GM12875 (cell line): ENCODE data around the gene TNFAIP8L2.

Experiments
- H3K4me3 ChIP-seq: one replicate; pipeline ENCODE4 v1.5.1; 2011; ENCODE audit warnings: low read depth, low read length, control low read depth
- TF ChIP-seq, protein P1 (sequence below): IDR thresholded peaks from 2 replicates; pipeline ENCODE4 v1.5.1; 2011; ENCODE audit warnings: low read depth, mild to moderate bottlenecking, control low read depth, inconsistent platforms, low read length, moderate library complexity, borderline replicate concordance; ENCODE audit not compliant: insufficient read depth

TNFAIP8L2 gene

DNA sequence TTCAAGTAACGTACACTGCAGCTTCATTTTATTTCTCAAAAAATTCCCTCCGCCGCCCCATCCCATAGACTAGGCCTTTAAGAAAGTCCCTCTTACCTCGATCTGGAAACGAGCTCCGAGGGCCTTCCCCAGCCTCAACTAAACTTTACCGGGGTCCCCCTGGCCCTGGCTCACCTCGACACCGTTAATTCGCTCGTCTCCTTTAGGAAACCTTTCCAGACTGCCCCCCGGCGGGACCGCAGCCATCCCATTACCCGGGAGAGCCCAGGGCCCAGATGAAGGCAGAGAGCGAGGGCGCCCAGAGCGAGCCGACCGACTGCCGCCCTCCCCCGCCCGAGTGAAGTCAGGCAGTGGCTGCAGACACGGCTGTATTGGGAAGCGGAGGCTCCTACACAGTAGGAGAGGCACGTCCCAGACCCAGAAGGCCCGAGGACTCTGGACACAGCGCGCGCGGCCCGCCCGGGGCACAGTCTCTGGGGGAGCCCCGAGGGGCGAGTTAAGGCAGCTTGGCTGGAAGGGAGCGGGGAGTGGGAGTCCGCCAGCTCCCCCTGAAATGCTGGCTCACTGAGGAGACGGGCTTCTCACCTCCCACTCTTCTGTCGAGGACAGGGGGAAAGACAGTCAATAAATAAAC, 24.6 kb upstream of the TNFAIP8L2 start:
- H3K4me3 ChIP-seq: no peak overlapping the region
- TF ChIP-seq, protein P1, sequence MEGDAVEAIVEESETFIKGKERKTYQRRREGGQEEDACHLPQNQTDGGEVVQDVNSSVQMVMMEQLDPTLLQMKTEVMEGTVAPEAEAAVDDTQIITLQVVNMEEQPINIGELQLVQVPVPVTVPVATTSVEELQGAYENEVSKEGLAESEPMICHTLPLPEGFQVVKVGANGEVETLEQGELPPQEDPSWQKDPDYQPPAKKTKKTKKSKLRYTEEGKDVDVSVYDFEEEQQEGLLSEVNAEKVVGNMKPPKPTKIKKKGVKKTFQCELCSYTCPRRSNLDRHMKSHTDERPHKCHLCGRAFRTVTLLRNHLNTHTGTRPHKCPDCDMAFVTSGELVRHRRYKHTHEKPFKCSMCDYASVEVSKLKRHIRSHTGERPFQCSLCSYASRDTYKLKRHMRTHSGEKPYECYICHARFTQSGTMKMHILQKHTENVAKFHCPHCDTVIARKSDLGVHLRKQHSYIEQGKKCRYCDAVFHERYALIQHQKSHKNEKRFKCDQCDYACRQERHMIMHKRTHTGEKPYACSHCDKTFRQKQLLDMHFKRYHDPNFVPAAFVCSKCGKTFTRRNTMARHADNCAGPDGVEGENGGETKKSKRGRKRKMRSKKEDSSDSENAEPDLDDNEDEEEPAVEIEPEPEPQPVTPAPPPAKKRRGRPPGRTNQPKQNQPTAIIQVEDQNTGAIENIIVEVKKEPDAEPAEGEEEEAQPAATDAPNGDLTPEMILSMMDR: no peak

DNA sequence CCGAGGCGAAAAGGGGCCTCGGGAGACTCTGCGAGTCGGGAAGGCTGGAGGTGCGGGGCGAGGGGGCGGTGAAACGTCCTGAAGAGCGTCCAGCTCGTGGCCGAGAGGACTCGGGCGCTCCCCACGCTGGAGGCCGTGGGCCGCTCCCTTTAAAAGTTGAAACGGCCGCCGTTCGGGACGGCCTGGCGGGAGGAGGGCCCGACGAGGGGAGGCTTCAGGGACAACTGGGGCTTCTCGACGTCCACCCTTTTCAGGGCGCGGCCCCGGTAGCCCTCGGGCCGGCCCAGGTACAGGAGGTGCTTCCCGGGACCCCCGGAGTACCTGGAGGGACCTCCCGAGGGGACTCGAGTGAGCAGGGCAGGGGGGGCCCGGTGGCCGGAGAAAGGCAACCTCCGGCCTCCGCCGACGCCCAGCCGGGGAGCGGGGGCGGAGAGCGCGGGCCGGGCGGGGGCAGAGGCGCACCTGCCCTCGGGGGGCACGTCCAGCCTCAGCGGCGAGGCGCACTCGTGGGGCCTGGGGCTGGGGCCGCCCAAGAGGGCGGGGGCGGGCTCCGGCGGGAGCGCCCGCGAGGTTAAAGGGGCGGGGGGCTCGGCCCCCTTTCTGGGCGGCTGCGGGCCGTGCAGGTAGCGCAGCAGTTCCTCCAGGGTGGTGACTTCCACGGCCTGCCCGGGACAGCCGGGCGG, 24.0 kb upstream of the TNFAIP8L2 start:
- TF ChIP-seq, protein P1: no peak
- H3K4me3 ChIP-seq: no peak overlapping the region

DNA sequence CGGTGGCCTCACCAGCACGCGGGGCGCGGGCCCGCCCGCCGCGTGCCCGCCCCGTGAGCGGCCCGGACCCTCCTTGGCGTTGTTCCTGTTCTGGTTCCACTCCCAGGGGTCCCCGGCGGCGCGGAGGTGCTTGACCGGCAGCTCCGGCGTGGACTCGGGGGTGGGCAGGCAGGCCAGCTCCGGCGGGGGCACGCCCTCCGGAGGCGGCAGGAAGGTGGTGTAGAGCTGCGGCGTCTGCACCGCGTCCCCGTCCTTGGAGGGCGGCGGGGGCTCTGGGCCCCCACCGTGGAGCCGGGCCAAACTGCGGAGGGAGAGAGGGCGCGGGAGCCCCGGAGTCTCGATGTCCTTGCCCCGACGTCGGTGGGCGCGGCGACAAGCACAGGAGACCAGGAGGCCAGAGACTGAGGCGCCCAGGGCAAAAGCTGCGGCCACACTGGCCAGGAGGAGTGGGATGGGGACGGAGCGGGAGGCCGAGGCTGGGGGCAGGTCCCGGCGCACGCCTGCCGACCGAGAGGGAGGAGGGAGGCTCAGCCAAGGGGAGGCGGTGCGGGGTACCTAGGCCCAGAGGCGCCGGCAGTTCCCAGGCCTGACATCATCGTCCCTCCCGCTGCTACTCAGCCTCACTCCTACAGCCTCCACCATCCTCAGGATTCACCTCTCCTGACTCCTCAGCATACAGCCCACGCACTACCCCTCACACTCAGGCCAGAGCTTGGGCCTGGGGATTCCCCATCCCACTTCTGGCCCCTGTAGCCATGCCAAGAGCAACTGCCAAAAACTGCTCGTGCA, 23.2 kb upstream of the TNFAIP8L2 start:
- TF ChIP-seq, protein P1: no peak

DNA sequence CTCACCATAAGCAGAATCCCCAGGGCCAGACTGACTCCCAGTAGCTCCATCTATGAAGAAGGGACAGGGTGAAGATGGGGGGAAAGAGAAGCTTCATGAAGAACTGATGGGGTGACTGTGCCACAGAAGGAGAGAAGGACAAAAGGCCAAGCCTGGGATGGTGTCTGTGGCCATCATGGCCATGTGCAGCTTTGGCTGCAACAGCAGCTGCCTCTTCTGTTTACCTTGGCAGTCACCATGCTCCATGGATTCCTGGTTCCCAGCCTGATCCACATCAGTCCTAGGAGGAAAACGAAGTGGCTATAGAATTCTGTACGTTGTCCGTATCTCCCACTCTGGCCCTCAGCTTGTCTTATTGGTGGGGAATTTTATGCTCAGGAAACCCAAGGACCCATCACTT, 22.1 kb upstream of the TNFAIP8L2 start:
- TF ChIP-seq, protein P1: no peak
- no peak overlapping the region for H3K4me3 ChIP-seq

More for the DNA sequence above, 23.2 kb upstream of the TNFAIP8L2 start:
- H3K4me3 ChIP-seq: no peak overlapping the region

DNA sequence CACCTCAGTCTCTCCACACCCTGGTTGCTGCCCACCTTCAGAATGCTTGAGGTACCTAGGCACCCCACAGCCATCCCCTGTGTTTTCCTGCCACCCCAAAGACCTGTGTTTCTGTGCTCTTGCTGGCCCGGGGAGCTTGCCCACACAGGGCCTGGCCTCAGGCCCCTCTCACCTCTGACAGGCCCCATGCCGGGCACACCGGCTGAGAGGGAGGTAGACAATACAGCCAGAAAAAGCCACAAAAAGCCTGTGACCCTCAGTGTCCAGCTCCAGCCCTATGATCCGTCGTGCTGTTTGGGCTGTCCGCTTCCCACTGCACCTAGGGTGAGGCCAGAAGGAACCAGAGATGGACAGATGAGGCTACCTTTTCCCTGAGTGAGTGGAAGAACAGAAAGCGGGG, 21.5 kb upstream of the TNFAIP8L2 start:
- H3K4me3 ChIP-seq: no peak overlapping the region
- TF ChIP-seq, protein P1: no peak

DNA sequence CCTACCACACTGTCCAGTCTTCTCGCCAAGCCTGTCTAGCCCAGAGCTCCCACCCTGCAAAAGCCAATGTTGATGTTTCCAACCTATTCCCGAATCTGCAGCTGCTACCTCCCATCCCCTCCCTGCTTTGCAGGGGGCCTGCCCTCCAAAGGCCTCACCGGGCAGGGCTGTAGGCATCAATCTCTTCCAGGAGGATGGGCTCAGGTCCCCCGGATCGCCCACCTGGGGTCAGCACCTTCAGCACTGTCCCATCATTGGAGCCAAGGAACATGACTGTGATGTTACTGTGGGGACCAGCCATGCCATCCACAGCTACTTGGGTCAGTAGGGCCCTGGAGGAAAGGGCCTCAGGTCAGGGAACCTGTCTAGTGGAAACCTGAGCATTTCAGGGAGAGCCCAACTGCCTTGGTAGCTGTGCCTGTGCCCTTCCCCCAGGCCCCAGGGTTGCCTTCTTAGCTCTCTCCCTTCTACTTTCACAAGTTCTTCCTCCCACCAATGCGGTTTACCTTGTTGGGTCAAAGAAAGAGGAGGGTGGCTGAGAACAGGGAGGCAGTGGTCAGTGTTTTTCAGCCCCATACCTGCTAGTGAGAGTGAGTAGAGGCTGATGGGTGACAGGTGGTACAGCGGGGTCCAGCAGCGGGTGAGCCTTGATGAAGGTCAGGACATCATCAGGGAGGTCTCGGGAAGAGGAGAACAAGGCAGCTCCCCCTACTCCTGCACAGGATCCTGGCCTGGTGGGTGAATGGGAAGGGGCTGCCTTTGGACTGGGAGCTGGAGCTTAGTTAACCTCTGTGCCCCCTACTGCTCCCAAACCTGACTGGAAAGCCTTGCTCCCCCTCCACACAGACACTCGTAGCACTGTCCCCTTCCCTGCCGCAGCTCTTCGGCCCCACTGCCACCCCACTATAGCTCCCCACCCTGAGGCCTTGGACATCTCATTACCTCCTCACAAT, 20.7 kb upstream of the TNFAIP8L2 start:
- TF ChIP-seq, protein P1: no peak

More for the DNA sequence above, 20.7 kb upstream of the TNFAIP8L2 start:
- no peak overlapping the region for H3K4me3 ChIP-seq
